Osteocyte (in vitro differentiated cells): ENCODE measurements around the gene VCX3B. TPM values are rescaled to one million over a fixed set of nuclear protein-coding genes. Genes with fewer than 3 reads are reported as not detected.
"Not testable (repeated sequence)": the region's sequence is repeated elsewhere in the genome, so short reads cannot be mapped to it uniquely, and the experiment has no call there.

Experiments used
- DNase-seq: peaks from one replicate; pipeline ENCODE4 v3.0.0; 2021; ENCODE audit warnings: mixed read lengths; ENCODE audit not compliant: unreplicated experiment; ENCODE audit errors: extremely low spot score
- H3K27ac Mint-ChIP-seq: one replicate; pipeline ENCODE4 v1.8.0; 2021; ENCODE audit warnings: mild to moderate bottlenecking, mixed read lengths; ENCODE audit not compliant: unreplicated experiment
- H3K27me3 Mint-ChIP-seq: one replicate; pipeline ENCODE4 v1.8.0; 2021; ENCODE audit warnings: mixed read lengths; ENCODE audit not compliant: unreplicated experiment
- H3K36me3 Mint-ChIP-seq: one replicate; pipeline ENCODE4 v1.8.0; 2021; ENCODE audit warnings: mixed read lengths; ENCODE audit not compliant: unreplicated experiment
- H3K4me1 Mint-ChIP-seq: one replicate; pipeline ENCODE4 v1.8.0; 2021; ENCODE audit warnings: mixed read lengths; ENCODE audit not compliant: unreplicated experiment
- H3K4me3 Mint-ChIP-seq: one replicate; pipeline ENCODE4 v1.8.0; 2021; ENCODE audit warnings: mild to moderate bottlenecking, moderate library complexity, mixed read lengths; ENCODE audit not compliant: unreplicated experiment
- H3K9me3 Mint-ChIP-seq: one replicate; pipeline ENCODE4 v1.8.0; 2021; ENCODE audit warnings: mixed read lengths; ENCODE audit not compliant: unreplicated experiment
- long read RNA-seq: library from polyadenylated mRNA; unstranded; transcript quantifications from one replicate; pipeline ENCODE4 v2.0.0, GENCODE V29; 2021
- total RNA-seq: library from RNA; stranded (reverse); gene quantifications from 2 replicates; pipeline ENCODE4 v1.2.1, GENCODE V29; 2021
- TF ChIP-seq, protein P1 (sequence below): fragments of 200-600 bp; sonication (generic); IDR thresholded peaks from 2 replicates; pipeline ENCODE4 v1.5.0; 2021; ENCODE audit warnings: antibody characterized with exemption, mild to moderate bottlenecking, moderate library complexity

The VCX3B gene
- not detected in 2 replicates for total RNA-seq
- long read RNA-seq = 0 reads

DNA sequence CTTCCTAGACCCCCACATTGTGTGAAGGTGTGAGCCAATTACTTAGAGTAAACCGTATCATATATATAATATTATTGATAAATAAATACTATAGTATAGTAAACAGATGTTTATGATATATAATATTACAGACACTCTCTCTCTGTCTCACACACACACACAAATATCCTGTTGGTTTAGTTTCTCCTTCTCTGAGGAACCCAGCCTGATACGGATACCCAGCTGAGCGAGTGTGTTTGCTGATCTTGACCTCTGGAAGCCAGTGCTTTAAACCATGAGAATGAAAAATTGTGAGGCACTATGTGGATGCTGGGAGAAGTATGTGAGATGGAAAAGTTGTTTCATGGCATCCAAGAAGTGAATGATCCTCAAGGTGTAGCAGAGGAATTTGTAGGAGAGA is at the start of gene VCX3B:
Gene VCX3B, plus strand, starts transcription at position 301 of the 400 bp plus-strand sequence. CDS start 621 bp downstream, outside the sequence.
- not testable (repeated sequence) for H3K9me3 Mint-ChIP-seq, H3K27me3 Mint-ChIP-seq, DNase-seq, H3K36me3 Mint-ChIP-seq, H3K4me1 Mint-ChIP-seq, H3K27ac Mint-ChIP-seq, H3K4me3 Mint-ChIP-seq

GRCh38 chrX:8418301-8418700 is 46.3 kb upstream of the VCX3B start:
- no peak for DNase-seq
- Mint-ChIP-seq H3K36me3 (no peaks in the 10 kb centered on the region), H3K27me3 (no peaks in the 10 kb centered on the region)

GRCh38 chrX:8424912-8425311 is 39.7 kb upstream of the VCX3B start:
- DNase-seq = no peak
- Mint-ChIP-seq H3K4me3 (no peak overlapping the region), H3K36me3 (no peaks in the 10 kb centered on the region), H3K9me3 (peaks cover 11% of the 10 kb centered on the region), H3K27ac (no peak overlapping the region), H3K4me1 (no peaks in the 10 kb centered on the region), H3K27me3 (no peaks in the 10 kb centered on the region)
- TF ChIP-seq, protein P1, sequence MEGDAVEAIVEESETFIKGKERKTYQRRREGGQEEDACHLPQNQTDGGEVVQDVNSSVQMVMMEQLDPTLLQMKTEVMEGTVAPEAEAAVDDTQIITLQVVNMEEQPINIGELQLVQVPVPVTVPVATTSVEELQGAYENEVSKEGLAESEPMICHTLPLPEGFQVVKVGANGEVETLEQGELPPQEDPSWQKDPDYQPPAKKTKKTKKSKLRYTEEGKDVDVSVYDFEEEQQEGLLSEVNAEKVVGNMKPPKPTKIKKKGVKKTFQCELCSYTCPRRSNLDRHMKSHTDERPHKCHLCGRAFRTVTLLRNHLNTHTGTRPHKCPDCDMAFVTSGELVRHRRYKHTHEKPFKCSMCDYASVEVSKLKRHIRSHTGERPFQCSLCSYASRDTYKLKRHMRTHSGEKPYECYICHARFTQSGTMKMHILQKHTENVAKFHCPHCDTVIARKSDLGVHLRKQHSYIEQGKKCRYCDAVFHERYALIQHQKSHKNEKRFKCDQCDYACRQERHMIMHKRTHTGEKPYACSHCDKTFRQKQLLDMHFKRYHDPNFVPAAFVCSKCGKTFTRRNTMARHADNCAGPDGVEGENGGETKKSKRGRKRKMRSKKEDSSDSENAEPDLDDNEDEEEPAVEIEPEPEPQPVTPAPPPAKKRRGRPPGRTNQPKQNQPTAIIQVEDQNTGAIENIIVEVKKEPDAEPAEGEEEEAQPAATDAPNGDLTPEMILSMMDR = no peak

More at GRCh38 chrX:8418301-8418700, 46.3 kb upstream of the VCX3B start:
- H3K4me3 Mint-ChIP-seq = no peak overlapping the region
- H3K9me3 Mint-ChIP-seq = peaks cover 19% of the 10 kb centered on the region
- no peak overlapping the region for H3K27ac Mint-ChIP-seq
- TF ChIP-seq, protein P1 = no peak
- H3K4me1 Mint-ChIP-seq = no peaks in the 10 kb centered on the region

- TF ChIP-seq, protein P1 = no peak
- DNase-seq = no peak
- Mint-ChIP-seq H3K4me1 (no peaks in the 10 kb centered on the region), H3K27me3 (no peaks in the 10 kb centered on the region), H3K4me3 (no peak overlapping the region), H3K36me3 (no peaks in the 10 kb centered on the region), H3K27ac (no peak overlapping the region), H3K9me3 (peaks cover 3% of the 10 kb centered on the region)
Measured at GRCh38 chrX:8429692-8430249, 34.9 kb upstream of the VCX3B start.

- Mint-ChIP-seq H3K9me3 (peaks cover 3% of the 10 kb centered on the region), H3K4me3 (no peak overlapping the region), H3K36me3 (no peaks in the 10 kb centered on the region), H3K4me1 (no peaks in the 10 kb centered on the region), H3K27ac (no peak overlapping the region), H3K27me3 (no peaks in the 10 kb centered on the region)
- TF ChIP-seq, protein P1 = no peak
- no peak for DNase-seq
Measured at GRCh38 chrX:8430444-8430843, 34.2 kb upstream of the VCX3B start.
